HG02798 (cell line): ENCODE data around the gene THUMPD2.

ENCODE experiments used
- ATAC-seq: cut with Tn5 transposase; IDR thresholded peaks from one replicate; pipeline ENCODE4 v1.9.1; 2021; ENCODE audit warnings: mild to moderate bottlenecking; ENCODE audit not compliant: unreplicated experiment, poor library complexity

The THUMPD2 gene

DNA sequence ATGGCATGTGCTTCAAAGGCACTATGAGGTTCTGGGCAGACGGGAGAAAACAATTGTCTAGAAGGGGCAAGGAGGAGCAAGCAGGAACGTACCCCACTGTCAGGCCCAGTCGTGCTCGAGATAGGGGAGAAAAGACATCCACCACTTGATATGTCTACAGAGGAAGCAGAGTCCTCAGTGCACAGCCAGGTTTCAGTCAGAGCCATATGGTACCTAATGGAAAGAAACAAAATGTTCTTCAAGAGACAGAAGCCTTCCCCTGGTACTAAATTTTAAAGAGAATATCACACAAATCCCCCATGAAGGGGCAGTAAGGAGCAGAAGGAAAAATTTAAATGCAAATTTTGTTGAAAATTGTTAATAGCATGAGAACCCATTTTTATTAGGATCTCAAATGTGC lies 21.9 kb downstream of the THUMPD2 start:
- ATAC-seq: no peak

DNA sequence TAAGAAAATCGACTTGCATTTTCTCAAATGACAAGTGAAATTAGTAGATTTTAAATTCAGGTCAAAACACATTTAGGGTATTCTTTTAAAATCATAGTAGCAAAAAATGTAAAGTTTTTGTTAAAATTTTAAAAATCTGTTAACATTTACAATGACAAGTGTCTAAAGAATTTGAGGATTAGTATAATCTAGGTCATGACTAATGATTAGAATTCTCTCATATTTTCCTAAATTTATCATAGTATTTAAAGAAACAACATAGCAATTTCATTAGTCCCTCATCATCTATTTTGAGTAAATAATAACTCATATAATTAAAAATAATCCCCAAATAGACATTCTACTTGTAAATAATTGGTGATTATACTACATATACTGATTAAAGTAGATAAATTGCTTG lies 23.6 kb downstream of the THUMPD2 start:
- ATAC-seq: no peak

DNA sequence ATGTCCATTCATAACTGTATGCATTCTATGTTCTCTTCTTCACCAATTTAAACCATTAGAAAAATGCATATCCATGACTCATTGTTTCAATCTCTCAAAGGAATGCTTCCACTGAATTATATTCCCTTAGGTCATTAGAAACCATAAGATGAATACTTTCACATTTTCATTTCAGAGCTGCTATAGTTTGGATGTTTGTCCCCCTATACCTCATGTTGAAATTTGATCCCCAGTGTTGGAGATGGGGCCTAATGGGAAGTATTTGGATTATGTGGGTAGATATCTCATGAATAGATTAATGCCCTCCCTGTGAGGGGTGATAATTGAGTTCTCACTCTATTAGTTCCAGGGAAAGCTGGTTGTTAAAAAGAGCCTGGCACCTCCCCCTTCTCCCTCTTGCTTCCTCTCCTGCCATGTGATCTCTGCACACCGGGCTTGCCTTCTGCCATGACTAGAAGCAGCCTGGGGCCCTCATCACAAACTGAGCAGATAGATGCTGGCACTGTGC lies 35.7 kb downstream of the THUMPD2 start:
- ATAC-seq: no peak

DNA sequence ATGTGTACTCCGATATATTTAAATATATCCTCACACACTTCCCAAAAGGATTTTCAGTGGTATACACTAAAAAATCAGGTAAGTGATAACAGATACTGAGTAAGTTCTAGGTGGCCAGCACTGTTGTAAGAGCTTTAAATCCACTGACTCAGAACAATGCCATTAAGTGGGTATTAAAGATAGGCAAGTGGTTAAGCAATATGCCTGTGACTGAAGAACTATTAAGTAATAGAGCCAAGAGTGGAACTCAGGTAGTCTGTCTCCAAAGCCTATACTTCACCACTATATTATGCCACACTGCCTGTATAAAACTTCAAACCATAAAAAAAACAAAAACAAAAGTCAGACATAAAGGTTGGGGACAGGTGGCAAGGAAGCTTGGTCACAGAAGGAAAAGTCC lies 37.2 kb downstream of the THUMPD2 start:
- ATAC-seq: no peak

DNA sequence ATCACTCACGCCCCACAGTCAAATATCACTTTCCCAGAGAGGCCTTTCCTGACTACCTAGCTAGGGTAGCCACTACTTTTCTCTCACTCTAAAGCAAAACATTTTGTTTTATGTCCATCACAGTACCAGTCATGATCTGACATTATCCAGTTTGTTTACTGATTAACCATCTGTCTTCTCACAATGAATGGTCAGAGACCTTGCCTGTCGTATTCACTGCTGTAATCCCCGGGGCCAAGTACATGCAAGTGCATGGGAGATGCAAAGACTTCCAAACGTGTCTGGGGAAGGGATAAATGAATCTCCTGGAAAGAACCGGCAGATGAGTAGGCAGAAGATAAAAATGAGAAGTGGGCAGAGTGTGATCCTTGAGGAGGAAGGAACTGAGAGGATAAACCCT lies 39.7 kb downstream of the THUMPD2 start:
- ATAC-seq: no peak

DNA sequence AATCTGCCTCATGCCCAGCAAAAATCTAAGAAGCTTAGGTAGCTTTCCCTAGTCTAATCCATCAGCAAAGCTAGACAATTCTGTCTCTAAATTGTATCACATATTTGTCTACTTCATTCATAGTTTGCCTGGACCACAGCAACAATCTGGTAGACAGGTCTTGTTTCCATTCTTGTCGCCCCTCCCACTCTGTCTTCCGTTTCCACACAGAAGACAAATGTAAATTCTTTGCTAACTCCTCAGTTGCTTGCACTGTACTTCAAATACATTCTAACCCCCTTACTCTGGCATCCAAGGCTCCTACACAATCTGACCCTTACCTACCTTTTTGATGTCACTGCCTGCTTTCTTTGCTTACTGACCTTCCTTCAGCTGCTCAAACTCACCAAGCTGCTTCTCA lies 40.1 kb downstream of the THUMPD2 start:
- ATAC-seq: no peak

DNA sequence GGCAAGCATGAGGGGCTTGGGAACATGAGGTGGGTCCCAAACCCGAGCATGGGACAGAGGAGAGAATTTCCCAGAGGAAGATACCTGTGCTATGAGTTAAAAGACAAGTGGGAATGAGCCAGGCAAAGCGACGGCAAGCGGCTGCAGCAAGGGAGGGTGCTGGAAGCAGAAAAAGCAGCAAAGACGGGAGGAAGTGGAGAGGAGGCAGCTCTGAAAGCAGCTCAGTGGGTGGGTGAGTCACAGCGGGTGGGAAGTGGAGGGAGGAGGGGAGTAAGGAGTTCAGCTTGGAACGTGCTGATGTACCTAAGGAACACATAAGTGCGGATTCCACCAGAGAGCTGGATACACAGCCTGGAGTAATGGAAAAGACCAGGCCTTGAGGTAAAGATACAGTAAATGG lies 41.4 kb downstream of the THUMPD2 start:
- no peak for ATAC-seq

DNA sequence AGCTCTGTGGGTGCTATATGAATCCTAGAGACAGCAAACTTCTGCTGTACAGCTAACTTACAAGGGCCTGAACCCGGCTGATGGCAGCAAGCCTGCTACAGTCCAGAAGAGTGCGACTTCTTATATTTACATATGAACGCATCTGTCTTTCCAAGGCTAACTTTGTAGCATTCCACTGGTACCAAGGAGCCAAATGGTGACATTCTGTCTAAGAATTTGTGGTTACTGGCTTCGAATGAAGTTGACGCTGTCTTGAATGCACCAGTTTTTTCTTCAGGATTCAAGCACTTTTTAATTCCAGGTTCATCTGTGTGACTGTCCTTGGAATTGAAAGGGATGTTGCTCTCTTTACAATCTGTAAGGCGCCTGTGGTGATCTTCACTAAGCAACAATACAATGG lies 42.4 kb downstream of the THUMPD2 start:
- ATAC-seq: no peak

DNA sequence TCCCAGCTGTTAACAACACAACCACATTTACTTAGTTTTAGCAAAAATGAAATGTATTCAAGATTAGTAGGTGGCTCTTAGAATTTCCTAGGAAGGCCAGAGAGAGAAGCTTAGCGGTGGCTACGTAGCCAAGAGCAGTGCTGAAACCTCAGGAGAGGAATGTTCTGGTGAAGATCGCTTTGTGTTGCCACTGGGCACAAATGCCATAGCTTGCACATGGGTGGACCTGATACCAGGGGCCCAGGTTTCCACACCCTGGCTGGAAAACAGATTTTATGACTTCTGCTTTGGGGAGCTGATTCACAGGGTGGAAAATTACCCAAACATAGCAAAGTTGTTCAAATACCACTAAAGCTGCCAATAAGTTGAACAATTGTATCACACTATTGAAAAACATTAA lies 43.4 kb downstream of the THUMPD2 start:
- ATAC-seq: no peak

DNA sequence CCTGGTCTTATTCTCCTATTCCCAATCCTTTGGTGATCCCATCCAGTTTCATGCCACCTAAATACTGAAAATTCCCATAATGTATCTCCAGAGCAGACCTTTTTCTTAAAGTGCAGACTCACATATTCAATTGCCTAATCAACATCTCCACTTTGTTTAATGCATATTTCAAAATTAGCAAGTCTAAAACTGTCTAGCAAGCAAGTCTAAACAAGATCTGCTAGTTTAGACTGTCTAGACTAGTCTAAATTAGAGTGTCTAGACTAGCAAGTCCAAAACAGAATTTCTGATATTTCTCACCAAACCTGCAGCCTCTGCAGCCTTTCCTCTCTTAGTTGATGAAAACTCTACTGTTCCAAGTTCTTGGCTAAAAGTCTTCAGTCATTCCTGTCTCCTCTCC lies 44.6 kb downstream of the THUMPD2 start:
- ATAC-seq: no peak

DNA sequence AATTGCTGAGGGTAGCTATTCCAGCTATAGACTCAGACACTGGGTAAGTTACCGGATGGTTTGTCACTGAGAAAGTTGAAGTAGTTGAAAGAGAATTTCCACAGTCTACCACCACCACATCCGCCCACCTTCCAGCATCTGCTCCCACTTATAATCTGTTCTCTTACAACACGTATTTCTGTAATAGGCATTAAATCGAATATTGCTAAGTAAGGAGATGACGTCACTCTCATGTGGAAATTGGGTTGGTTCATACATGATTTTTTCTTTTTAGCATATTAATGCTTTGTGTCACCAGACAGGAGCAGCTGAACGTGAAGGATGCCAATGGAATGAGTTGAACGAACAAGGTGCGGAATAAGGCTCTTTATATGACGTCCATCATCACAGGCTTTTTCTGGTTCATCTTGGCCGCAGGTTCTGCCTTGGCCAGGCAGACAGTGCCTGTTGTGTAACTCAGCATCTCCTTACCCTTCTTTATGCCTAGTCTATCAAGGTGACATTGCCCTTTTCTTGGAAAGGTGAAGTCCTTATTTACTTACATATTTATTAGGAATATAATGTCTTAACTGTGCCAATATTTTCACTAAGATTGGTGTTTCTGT lies 45.9 kb downstream of the THUMPD2 start:
- no peak for ATAC-seq

DNA sequence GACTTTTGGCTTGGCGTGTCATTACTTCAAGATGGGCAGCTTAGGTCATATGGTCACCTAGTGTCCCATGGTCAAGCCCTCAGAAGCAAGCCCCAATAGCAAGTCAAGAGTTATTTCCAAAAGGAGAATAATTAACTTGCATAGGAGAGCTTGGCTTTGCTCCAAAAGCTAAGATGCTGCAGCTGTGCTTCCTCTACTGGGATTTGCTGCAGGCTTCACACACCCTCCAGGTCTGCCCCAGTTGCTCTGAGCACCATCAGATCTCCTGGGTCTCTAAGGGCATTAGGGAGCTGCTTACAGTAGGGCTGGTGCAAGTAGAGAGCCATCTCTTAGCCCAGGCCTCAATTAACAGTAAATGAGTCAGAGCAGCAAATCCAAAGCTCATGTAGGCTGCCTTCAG lies 46.6 kb downstream of the THUMPD2 start:
- ATAC-seq: no peak

DNA sequence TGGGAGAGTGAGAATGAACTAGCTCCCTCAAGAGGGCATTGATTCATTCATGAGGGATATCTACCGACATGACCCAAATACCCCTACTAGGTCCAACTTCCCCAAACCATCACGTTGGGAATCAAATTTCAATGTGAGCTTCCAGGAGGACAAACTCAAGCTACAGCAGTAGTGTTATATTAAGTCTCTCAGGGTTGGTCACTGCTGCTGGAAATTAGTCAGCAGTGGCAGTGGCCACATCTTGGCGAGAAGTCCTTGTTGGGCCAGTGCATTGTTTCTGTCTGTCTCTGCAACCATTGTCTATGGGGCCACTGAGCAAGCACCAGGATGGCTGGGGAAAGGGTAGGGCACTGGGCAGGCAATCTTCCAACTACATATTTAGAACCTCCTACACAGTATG lies 47.5 kb downstream of the THUMPD2 start:
- no peak for ATAC-seq

DNA sequence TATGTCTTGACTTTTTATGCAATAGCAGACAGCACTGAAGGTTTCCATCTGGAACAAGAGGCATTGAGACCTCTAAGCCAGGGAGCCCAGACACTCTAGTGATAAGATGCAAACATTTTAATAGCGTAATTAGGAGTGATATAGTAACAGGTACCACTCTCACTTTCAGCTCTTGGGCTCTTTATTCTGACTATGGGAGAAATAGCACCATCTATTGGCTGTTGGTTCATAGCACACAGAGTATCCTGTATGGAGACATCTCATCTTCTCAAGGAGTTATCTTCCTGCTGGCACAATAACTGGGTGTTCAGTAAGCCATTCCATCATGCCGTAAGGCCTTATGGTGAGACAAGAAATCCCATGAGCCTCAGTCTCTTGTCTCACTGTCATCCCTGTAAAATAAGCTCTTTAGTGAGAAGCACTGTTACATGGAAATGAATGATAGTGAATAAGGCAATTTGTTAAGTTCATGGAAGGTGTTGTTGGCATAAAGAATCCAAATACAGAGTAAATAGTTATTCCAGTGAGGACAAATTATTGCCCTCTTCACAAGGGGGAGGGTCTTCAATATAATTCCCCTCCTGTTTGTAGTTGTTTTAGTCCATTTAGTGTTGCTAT lies 48.3 kb downstream of the THUMPD2 start:
- ATAC-seq: peak; percentile 45

DNA sequence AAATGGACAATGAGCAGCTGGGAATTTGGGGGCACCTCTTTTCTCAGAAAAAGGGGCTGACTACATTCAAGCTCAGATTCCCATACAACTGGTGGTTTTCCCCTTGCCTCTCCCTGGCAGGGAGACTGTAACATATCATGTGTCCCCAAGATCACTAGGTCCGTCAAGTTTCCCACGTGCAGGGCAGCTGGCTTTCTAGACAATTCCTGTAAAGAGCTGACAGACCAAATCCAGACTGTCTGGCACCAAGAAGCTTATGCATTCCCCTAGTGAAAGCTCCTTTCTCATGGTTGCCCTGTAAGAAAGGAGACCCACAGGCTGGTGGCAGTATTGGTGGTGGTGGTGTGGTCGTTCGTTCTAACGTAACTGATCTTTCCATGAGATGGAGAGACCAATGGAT lies 48.8 kb downstream of the THUMPD2 start:
- ATAC-seq: no peak

DNA sequence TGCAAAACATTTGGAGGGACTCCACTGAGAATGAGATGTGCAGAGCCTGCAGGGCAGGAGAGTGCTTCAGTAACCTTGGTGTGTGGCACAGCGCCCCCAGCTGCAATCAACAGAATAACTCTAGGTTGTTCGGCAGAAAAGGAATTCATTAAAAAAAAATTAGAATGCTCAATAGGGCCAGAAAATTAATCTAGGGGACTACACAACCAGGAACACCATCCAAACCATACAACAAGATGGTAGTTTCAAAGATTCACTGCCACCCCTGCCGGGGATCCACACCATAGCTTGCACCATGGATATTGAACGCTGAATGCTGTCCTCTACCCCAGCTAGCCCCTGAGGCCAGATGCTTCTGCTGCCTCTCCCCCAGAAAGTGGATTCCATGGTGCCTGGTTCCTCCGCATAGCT lies 50.1 kb downstream of the THUMPD2 start:
- ATAC-seq: no peak

DNA sequence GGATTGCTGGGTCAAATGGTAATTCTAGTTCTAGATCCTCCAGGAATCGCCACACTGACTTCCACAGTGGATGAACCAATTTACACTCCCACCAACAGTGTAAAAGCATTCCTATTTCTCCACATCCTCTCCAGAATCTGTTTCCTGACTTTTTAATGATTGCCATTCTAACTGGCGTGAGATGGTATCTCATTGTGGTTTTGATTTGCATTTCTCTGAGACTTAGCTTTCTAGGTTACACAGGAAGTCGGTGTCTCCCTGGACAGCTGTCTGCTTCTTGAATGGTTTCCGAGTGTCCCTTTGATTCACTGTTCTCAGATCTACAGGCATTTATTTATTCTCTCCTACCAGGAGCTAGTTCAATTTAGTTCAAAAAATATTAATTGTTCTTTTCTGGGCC lies 51.0 kb downstream of the THUMPD2 start:
- ATAC-seq: peak; percentile 70

DNA sequence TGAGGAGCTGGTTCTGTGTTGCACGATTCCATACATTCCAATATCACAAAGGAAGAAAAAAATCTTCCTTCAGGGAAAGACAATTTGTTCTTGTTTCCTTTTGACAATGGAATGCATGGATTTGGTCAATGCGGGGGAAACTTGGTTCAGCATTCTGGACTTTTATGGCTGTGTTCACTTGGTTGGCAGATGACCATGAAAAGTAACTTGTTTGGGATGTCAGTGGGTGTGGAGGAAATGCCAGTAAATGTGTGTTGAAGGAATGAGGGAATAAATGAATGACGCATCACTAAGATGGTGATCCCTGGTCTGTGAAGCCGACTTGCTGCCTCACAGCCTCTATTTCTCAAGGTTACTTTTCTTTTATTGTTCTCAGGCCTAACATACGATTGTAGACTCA lies 53.7 kb downstream of the THUMPD2 start:
- no peak for ATAC-seq

DNA sequence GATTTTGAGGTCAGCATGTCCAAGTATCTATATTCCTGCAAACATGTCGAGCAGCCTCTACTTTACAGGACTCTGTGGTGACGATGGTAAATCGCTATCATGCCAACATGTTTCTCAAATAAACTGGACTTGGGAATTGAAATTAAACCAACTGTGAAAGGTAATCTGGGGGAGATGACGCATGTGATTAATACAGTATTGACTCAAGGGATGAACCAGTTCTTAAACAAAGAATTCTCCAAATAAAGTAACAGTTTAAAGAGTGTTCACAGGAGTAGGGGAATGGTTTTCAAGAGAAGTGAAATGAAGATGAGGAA lies 54.3 kb downstream of the THUMPD2 start:
- ATAC-seq: no peak

DNA sequence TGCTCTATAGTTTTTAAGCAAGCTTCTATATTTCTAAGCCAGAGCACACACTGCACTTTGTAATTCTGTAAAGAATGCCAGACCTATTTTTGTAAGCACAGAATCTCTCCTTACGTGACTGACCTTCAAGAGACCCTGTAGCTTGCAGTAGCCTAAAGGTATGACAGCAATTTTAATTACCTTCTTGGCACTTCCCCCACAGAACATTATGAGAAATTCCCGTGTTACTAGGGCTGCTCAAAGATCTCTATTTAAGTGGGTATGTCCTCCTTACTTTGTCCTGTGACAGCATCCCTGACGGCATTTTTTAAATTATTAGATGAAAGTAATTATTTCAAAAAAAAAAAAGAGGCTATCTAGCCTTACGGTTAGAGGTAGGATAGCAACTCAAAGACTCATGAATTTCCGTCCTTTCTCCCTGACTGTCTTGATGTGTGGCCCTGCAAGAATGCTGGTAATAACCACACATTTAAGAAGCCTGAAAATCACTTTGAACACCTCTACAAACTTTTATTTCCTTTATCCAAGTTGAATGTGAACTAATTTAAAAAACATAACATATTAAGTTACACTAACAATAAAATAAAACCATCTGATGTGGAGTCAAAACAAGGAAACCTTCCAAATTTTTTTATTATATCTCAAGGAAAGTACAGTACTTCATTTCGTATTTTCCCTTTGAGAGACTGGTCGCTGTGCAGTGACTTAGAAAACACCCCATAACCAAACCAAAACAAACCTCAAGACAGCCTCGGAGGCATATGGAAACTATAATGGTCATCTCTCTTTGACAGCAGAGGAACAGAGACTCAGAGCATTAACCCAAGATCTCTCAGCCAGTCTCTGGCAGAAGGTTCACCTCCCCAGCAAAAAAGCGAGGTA lies 54.9 kb downstream of the THUMPD2 start:
- ATAC-seq: peak; percentile 38

DNA sequence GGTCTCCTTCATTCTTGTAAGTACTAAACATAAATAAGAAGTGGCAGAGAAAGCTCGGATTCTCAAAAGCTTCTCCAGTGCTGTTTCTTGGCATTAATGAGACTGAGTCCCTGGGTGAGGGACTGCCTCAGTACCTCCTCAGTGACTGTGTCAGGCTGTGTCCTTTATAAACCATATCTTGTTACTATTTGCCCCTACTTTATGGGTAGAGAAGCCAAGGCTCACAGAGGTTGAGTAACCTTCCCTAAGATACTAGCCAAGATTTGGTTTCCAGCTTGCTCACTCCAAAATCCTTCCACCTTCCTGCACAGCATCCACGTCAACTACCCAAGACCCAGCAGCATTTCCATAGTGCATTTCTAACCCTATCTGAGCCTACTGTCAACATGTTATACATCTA lies 55.6 kb downstream of the THUMPD2 start:
- no peak for ATAC-seq

DNA sequence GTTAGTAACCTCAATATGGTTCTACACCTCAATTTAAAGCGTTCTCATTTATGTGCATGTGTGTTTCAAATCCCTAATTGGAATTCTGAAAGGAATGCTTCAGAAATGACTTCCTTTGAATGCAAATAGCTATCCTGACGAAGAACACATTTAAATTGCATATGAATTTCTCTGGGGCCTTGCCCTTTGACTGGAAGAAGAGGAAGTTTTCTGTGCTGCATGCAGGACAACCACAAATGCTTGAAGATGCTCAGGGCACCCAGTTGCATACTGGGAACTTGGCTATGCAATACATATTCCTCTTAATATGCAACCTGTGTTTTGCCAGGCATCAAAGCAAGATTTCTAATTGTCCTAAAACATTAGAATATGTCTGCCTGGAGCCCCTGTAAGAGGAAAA lies 58.1 kb downstream of the THUMPD2 start:
- ATAC-seq: no peak
